HCT116 (cell line): ENCODE data around the gene ACSL3.
"Not testable (repeated sequence)": the region's sequence is repeated elsewhere in the genome, so short reads cannot be mapped to it uniquely, and the experiment has no call there.

Source experiments
- EZH2 ChIP-seq: fragments of 200-600 bp; sonication (generic); IDR thresholded peaks from 2 replicates; pipeline ENCODE4 v1.6.1; 2017; ENCODE audit warnings: antibody characterized with exemption, mixed run types
- POLR2A ChIP-seq: IDR thresholded peaks from 2 replicates; pipeline ENCODE4 v1.7.0; 2011; ENCODE audit warnings: borderline replicate concordance; ENCODE audit not compliant: insufficient read depth, insufficient read length; ENCODE audit errors: extremely low read depth
- ZFX ChIP-seq: fragments of 450-650 bp; IDR thresholded peaks from 2 replicates; pipeline ENCODE4 v1.6.1; 2017
- ZNF274 ChIP-seq: fragments of 200-500 bp; sonication (Bioruptor generic); IDR thresholded peaks from 2 replicates; pipeline ENCODE4 v1.6.1; 2014; ENCODE audit warnings: mild to moderate bottlenecking, low read depth, low read length, inconsistent platforms
- TF ChIP-seq, protein P1 (sequence below): IDR thresholded peaks from 2 replicates; pipeline ENCODE4 v1.6.1; 2012

DNA sequence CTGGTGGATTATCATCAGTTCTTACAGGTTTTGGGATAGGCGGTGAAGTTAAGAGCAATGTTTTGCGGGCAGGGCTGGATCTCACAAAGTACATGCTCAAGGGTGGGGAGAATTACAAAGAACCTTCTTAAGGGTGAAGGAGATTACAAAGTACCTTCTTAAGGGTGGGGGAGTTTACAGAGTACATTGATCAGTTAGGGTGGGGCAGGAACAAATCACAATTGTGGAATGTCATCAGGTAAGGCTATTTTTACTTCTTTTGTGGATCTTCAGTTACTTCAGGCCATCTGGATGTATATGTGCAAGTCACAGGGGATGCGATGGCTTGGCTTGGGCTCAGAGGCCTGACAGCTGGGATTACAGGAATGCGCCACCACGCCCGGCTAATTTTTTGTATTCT lies 12.8 kb upstream of the ACSL3 start:
- TF ChIP-seq EZH2, ZNF274, POLR2A, ZFX: not testable (repeated sequence)
- TF ChIP-seq, protein P1, sequence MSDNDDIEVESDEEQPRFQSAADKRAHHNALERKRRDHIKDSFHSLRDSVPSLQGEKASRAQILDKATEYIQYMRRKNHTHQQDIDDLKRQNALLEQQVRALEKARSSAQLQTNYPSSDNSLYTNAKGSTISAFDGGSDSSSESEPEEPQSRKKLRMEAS = not testable (repeated sequence)
